Activated naive CD4-positive, alpha-beta T cell treated with anti-CD3 and anti-CD28 coated beads, Interleukin-2, amount 10 ng/mL, durations not matched to agents 7 days and 5 days (primary cell): ENCODE data around the gene SLC22A7.

Experiments
- CTCF ChIA-PET: fragments of 350-600 bp; sonication (Branson Sonifier 250); formaldehyde crosslinking; loops from one replicate; lab custom pipeline; 2021; ENCODE audit warnings: antibody characterized with exemption; lab: Charles Lee
- DNase-seq: peaks from one replicate; pipeline ENCODE4 v3.0.0-alpha.2; 2020
- H3K27ac Mint-ChIP-seq: one replicate; pipeline ENCODE4 v1.8.0; 2021; ENCODE audit warnings: mild to moderate bottlenecking, moderate library complexity, mixed read lengths
- H3K27me3 Mint-ChIP-seq: one replicate; pipeline ENCODE4 v1.8.0; 2021; ENCODE audit warnings: mild to moderate bottlenecking, mixed read lengths
- H3K36me3 Mint-ChIP-seq: one replicate; pipeline ENCODE4 v1.8.0; 2021; ENCODE audit warnings: mixed read lengths
- H3K4me1 Mint-ChIP-seq: one replicate; pipeline ENCODE4 v1.8.0; 2021; ENCODE audit warnings: mixed read lengths
- H3K4me3 Mint-ChIP-seq: one replicate; pipeline ENCODE4 v1.8.0; 2021; ENCODE audit warnings: mild to moderate bottlenecking, moderate library complexity, mixed read lengths
- H3K9me3 Mint-ChIP-seq: one replicate; pipeline ENCODE4 v1.8.0; 2021; ENCODE audit warnings: mixed read lengths

Gene SLC22A7

GRCh38 chr6:43283514-43283901, 14.6 kb upstream of the SLC22A7 start:
- Mint-ChIP-seq H3K4me3 (no peak overlapping the region), H3K27me3 (peaks cover 96% of the 10 kb centered on the region), H3K9me3 (no peaks in the 10 kb centered on the region), H3K36me3 (no peaks in the 10 kb centered on the region), H3K4me1 (peaks cover 15% of the 10 kb centered on the region), H3K27ac (no peak overlapping the region)
- CTCF ChIA-PET: no interaction called here
- DNase-seq: no peak

GRCh38 chr6:43283905-43284304, 14.2 kb upstream of the SLC22A7 start:
- CTCF ChIA-PET: no interaction called here
- no peaks in the 10 kb centered on the region for H3K36me3 Mint-ChIP-seq
- peaks cover 13% of the 10 kb centered on the region for H3K4me1 Mint-ChIP-seq
- H3K27ac Mint-ChIP-seq: no peak overlapping the region
- peaks cover 92% of the 10 kb centered on the region for H3K27me3 Mint-ChIP-seq
- H3K4me3 Mint-ChIP-seq: no peak overlapping the region
- H3K9me3 Mint-ChIP-seq: no peaks in the 10 kb centered on the region
- DNase-seq: no peak

GRCh38 chr6:43284991-43285781, 12.9 kb upstream of the SLC22A7 start:
- DNase-seq: no peak
- Mint-ChIP-seq H3K4me1 (peaks cover 5% of the 10 kb centered on the region), H3K36me3 (no peaks in the 10 kb centered on the region), H3K27ac (no peak overlapping the region), H3K27me3 (peaks cover 81% of the 10 kb centered on the region), H3K9me3 (no peaks in the 10 kb centered on the region), H3K4me3 (no peak overlapping the region)
- CTCF ChIA-PET: no interaction called here

GRCh38 chr6:43285832-43286231, 12.2 kb upstream of the SLC22A7 start:
- H3K27me3 Mint-ChIP-seq: peaks cover 81% of the 10 kb centered on the region
- CTCF ChIA-PET: no interaction called here
- H3K9me3 Mint-ChIP-seq: no peaks in the 10 kb centered on the region
- peaks cover 2% of the 10 kb centered on the region for H3K4me1 Mint-ChIP-seq
- DNase-seq: no peak
- no peak overlapping the region for H3K27ac Mint-ChIP-seq
- no peaks in the 10 kb centered on the region for H3K36me3 Mint-ChIP-seq
- no peak overlapping the region for H3K4me3 Mint-ChIP-seq

GRCh38 chr6:43286456-43286979, 11.5 kb upstream of the SLC22A7 start:
- CTCF ChIA-PET: interaction anchor here (0.5 kb wide), 1 partner anchor 556 kb away, joined by 3 read pairs; no protein-coding TSS in a partner anchor
- H3K36me3 Mint-ChIP-seq: no peaks in the 10 kb centered on the region
- DNase-seq: no peak
- H3K27me3 Mint-ChIP-seq: peaks cover 76% of the 10 kb centered on the region
- H3K9me3 Mint-ChIP-seq: no peaks in the 10 kb centered on the region
- H3K4me1 Mint-ChIP-seq: peaks cover 2% of the 10 kb centered on the region
- no peak overlapping the region for H3K4me3 Mint-ChIP-seq
- no peak overlapping the region for H3K27ac Mint-ChIP-seq

GRCh38 chr6:43286980-43287716, 10.9 kb upstream of the SLC22A7 start:
- H3K4me1 Mint-ChIP-seq: peaks cover 2% of the 10 kb centered on the region
- no peak for DNase-seq
- CTCF ChIA-PET: no interaction called here
- H3K36me3 Mint-ChIP-seq: no peaks in the 10 kb centered on the region
- H3K27ac Mint-ChIP-seq: no peak overlapping the region
- H3K9me3 Mint-ChIP-seq: no peaks in the 10 kb centered on the region
- peaks cover 70% of the 10 kb centered on the region for H3K27me3 Mint-ChIP-seq
- no peak overlapping the region for H3K4me3 Mint-ChIP-seq

GRCh38 chr6:43287717-43288679, 10.1 kb upstream of the SLC22A7 start:
- Mint-ChIP-seq H3K4me1 (no peaks in the 10 kb centered on the region), H3K27me3 (peaks cover 68% of the 10 kb centered on the region)

GRCh38 chr6:43290339-43290904, 7.6 kb upstream of the SLC22A7 start:
- CTCF ChIA-PET: interaction anchor here (1.5 kb wide), 1 partner anchor 10 kb away, joined by 4 read pairs; no protein-coding TSS in a partner anchor
- Mint-ChIP-seq H3K4me1 (no peaks in the 10 kb centered on the region), H3K27ac (no peak overlapping the region), H3K9me3 (no peaks in the 10 kb centered on the region), H3K27me3 (peaks cover 48% of the 10 kb centered on the region), H3K36me3 (no peaks in the 10 kb centered on the region), H3K4me3 (no peak overlapping the region)
- DNase-seq: no peak

More at GRCh38 chr6:43287717-43288679, 10.1 kb upstream of the SLC22A7 start:
- no peak overlapping the region for H3K4me3 Mint-ChIP-seq
- no peaks in the 10 kb centered on the region for H3K9me3 Mint-ChIP-seq
- DNase-seq: no peak
- no peak overlapping the region for H3K27ac Mint-ChIP-seq
- CTCF ChIA-PET: no interaction called here
- H3K36me3 Mint-ChIP-seq: no peaks in the 10 kb centered on the region

GRCh38 chr6:43290905-43291355, 7.1 kb upstream of the SLC22A7 start:
- Mint-ChIP-seq H3K9me3 (no peaks in the 10 kb centered on the region), H3K4me1 (no peaks in the 10 kb centered on the region), H3K4me3 (no peak overlapping the region), H3K27ac (no peak overlapping the region), H3K36me3 (no peaks in the 10 kb centered on the region), H3K27me3 (peaks cover 43% of the 10 kb centered on the region)
- DNase-seq: no peak
- CTCF ChIA-PET: no interaction called here

GRCh38 chr6:43291708-43292107, 6.4 kb upstream of the SLC22A7 start:
- H3K27me3 Mint-ChIP-seq: peaks cover 41% of the 10 kb centered on the region
- no peaks in the 10 kb centered on the region for H3K9me3 Mint-ChIP-seq
- no peak for DNase-seq
- H3K27ac Mint-ChIP-seq: no peak overlapping the region
- H3K4me1 Mint-ChIP-seq: no peaks in the 10 kb centered on the region
- no peak overlapping the region for H3K4me3 Mint-ChIP-seq
- CTCF ChIA-PET: no interaction called here
- H3K36me3 Mint-ChIP-seq: no peaks in the 10 kb centered on the region

- H3K27ac Mint-ChIP-seq: no peak overlapping the region
- no peak for DNase-seq
- CTCF ChIA-PET: no interaction called here
- no peaks in the 10 kb centered on the region for H3K4me1 Mint-ChIP-seq
- no peaks in the 10 kb centered on the region for H3K36me3 Mint-ChIP-seq
- H3K9me3 Mint-ChIP-seq: no peaks in the 10 kb centered on the region
- H3K4me3 Mint-ChIP-seq: no peak overlapping the region
- peaks cover 40% of the 10 kb centered on the region for H3K27me3 Mint-ChIP-seq
Observed at GRCh38 chr6:43292341-43292740, 5.7 kb upstream of the SLC22A7 start.

GRCh38 chr6:43292763-43293318, 5.2 kb upstream of the SLC22A7 start:
- H3K9me3 Mint-ChIP-seq: no peaks in the 10 kb centered on the region
- H3K27me3 Mint-ChIP-seq: peaks cover 39% of the 10 kb centered on the region
- no peak overlapping the region for H3K27ac Mint-ChIP-seq
- CTCF ChIA-PET: no interaction called here
- H3K36me3 Mint-ChIP-seq: no peaks in the 10 kb centered on the region
- H3K4me1 Mint-ChIP-seq: no peaks in the 10 kb centered on the region
- no peak for DNase-seq
- H3K4me3 Mint-ChIP-seq: no peak overlapping the region

GRCh38 chr6:43293698-43294097, 4.4 kb upstream of the SLC22A7 start:
- Mint-ChIP-seq H3K4me3 (no peak overlapping the region), H3K4me1 (no peaks in the 10 kb centered on the region), H3K36me3 (no peaks in the 10 kb centered on the region), H3K9me3 (no peaks in the 10 kb centered on the region), H3K27me3 (peaks cover 40% of the 10 kb centered on the region), H3K27ac (no peak overlapping the region)
- CTCF ChIA-PET: no interaction called here
- DNase-seq: no peak
